GM21737 (cell line): Measurements from ENCODE around the gene PREX1.
A peak's percentile ranks its signal among the peaks of the same experiment; 100 is the strongest.

Experiments used
- ATAC-seq: cut with Tn5 transposase; IDR thresholded peaks from one replicate; pipeline ENCODE4 v1.9.1; 2021; ENCODE audit warnings: mild to moderate bottlenecking, moderate library complexity; ENCODE audit not compliant: unreplicated experiment

Gene PREX1

GRCh38 chr20:48721324-48722001 is 106.3 kb downstream of the PREX1 start:
- no peak for ATAC-seq

GRCh38 chr20:48720256-48720985 is 107.4 kb downstream of the PREX1 start:
- ATAC-seq, result no peak

- no peak for ATAC-seq
Measured at GRCh38 chr20:48719598-48720255, 108.1 kb downstream of the PREX1 start.

GRCh38 chr20:48718786-48719578 is 108.8 kb downstream of the PREX1 start:
- ATAC-seq, result no peak

- no peak for ATAC-seq
Measured at GRCh38 chr20:48717680-48718223, 110.0 kb downstream of the PREX1 start.

- no peak for ATAC-seq
Measured at GRCh38 chr20:48717095-48717672, 110.6 kb downstream of the PREX1 start.

GRCh38 chr20:48716541-48716940 is 111.3 kb downstream of the PREX1 start:
- ATAC-seq, result no peak

- no peak for ATAC-seq
Measured at GRCh38 chr20:48716086-48716485, 111.7 kb downstream of the PREX1 start.

- no peak for ATAC-seq
Measured at GRCh38 chr20:48714764-48715163, 113.0 kb downstream of the PREX1 start.

GRCh38 chr20:48711696-48712464 is 115.9 kb downstream of the PREX1 start:
- ATAC-seq, result peak; percentile 7

- no peak for ATAC-seq
Measured at GRCh38 chr20:48711044-48711428, 116.8 kb downstream of the PREX1 start.

- no peak for ATAC-seq
Measured at GRCh38 chr20:48710341-48711043, 117.3 kb downstream of the PREX1 start.

- ATAC-seq, result no peak
Measured at GRCh38 chr20:48709744-48710143, 118.1 kb downstream of the PREX1 start.

GRCh38 chr20:48709058-48709691 is 118.6 kb downstream of the PREX1 start:
- no peak for ATAC-seq

GRCh38 chr20:48708630-48709029 is 119.2 kb downstream of the PREX1 start:
- no peak for ATAC-seq

- no peak for ATAC-seq
Measured at GRCh38 chr20:48708116-48708515, 119.7 kb downstream of the PREX1 start.

- ATAC-seq, result no peak
Measured at GRCh38 chr20:48706710-48707365, 121.0 kb downstream of the PREX1 start.

GRCh38 chr20:48706116-48706656 is 121.6 kb downstream of the PREX1 start:
- no peak for ATAC-seq
